Activated naive CD8-positive, alpha-beta T cell treated with anti-CD3 and anti-CD28 coated beads, Interleukin-2, amount 10 ng/mL, durations not matched to agents 7 days and 5 days (primary cell): ENCODE data around the gene CES5A. TPM values are rescaled to one million over a fixed set of nuclear protein-coding genes. Genes with fewer than 3 reads are reported as not detected.

Experiments used
- ATAC-seq: fragments of 150-1000 bp; cut with Tn5 transposase; one replicate; pipeline ENCODE4 v1.10.0; 2021; ENCODE audit warnings: low read depth, moderate library complexity
- POLR2A ChIA-PET: fragments of 350-600 bp; sonication (Branson Sonifier 250); formaldehyde crosslinking; loops from one replicate; lab custom pipeline; 2021; ENCODE audit warnings: antibody characterized with exemption; lab: Charles Lee
- DNase-seq: peaks from one replicate; pipeline ENCODE4 v3.0.0; 2021
- H3K27ac Mint-ChIP-seq: one replicate; pipeline ENCODE4 v1.8.0; 2022; ENCODE audit warnings: mild to moderate bottlenecking, mixed read lengths
- H3K27me3 Mint-ChIP-seq: one replicate; pipeline ENCODE4 v1.8.0; 2022; ENCODE audit warnings: mild to moderate bottlenecking, moderate library complexity, mixed read lengths
- H3K36me3 Mint-ChIP-seq: one replicate; pipeline ENCODE4 v1.8.0; 2021; ENCODE audit warnings: mild to moderate bottlenecking, mixed read lengths
- H3K4me1 Mint-ChIP-seq: one replicate; pipeline ENCODE4 v1.8.0; 2021; ENCODE audit warnings: mixed read lengths
- H3K4me3 Mint-ChIP-seq: one replicate; pipeline ENCODE4 v1.8.0; 2022; ENCODE audit warnings: mild to moderate bottlenecking, moderate library complexity, mixed read lengths
- H3K9me3 Mint-ChIP-seq: one replicate; pipeline ENCODE4 v1.8.0; 2021; ENCODE audit warnings: mixed read lengths
- total RNA-seq, 2 experiments: library from RNA; stranded (reverse); gene quantifications; one replicate each; pipeline ENCODE4 v1.2.3, GENCODE V29; 2021

The CES5A gene
- total RNA-seq, 2 experiments from 2014 or later: not detected

- Mint-ChIP-seq H3K4me1 (no peaks in the 10 kb centered on the region), H3K27ac (no peak overlapping the region), H3K4me3 (no peak overlapping the region), H3K9me3 (peaks cover 6% of the 10 kb centered on the region), H3K36me3 (no peaks in the 10 kb centered on the region), H3K27me3 (no peaks in the 10 kb centered on the region)
- POLR2A ChIA-PET: no interaction called here
- ATAC-seq: no peak
- DNase-seq: no peak
Observed at GRCh38 chr16:55901566-55902217, 26.5 kb upstream of the CES5A start.

- DNase-seq (no peak), ATAC-seq (no peak)
- peaks cover 6% of the 10 kb centered on the region for H3K9me3 Mint-ChIP-seq
- no peaks in the 10 kb centered on the region for H3K36me3 Mint-ChIP-seq
- no peaks in the 10 kb centered on the region for H3K4me1 Mint-ChIP-seq
- H3K27ac Mint-ChIP-seq: no peak overlapping the region
- no peak overlapping the region for H3K4me3 Mint-ChIP-seq
- H3K27me3 Mint-ChIP-seq: no peaks in the 10 kb centered on the region
- POLR2A ChIA-PET: no interaction called here
Observed at GRCh38 chr16:55900616-55901393, 25.6 kb upstream of the CES5A start.

GRCh38 chr16:55899857-55900256 is 24.7 kb upstream of the CES5A start:
- no peaks in the 10 kb centered on the region for H3K4me1 Mint-ChIP-seq
- no peak for DNase-seq
- H3K27me3 Mint-ChIP-seq: no peaks in the 10 kb centered on the region
- H3K36me3 Mint-ChIP-seq: no peaks in the 10 kb centered on the region
- H3K27ac Mint-ChIP-seq: no peak overlapping the region
- no peak for ATAC-seq
- POLR2A ChIA-PET: no interaction called here
- H3K9me3 Mint-ChIP-seq: peaks cover 6% of the 10 kb centered on the region
- no peak overlapping the region for H3K4me3 Mint-ChIP-seq

GRCh38 chr16:55898592-55898991 is 23.4 kb upstream of the CES5A start:
- POLR2A ChIA-PET: no interaction called here
- H3K27ac Mint-ChIP-seq: no peak overlapping the region
- no peaks in the 10 kb centered on the region for H3K4me1 Mint-ChIP-seq
- no peaks in the 10 kb centered on the region for H3K36me3 Mint-ChIP-seq
- no peaks in the 10 kb centered on the region for H3K27me3 Mint-ChIP-seq
- peaks cover 4% of the 10 kb centered on the region for H3K9me3 Mint-ChIP-seq
- H3K4me3 Mint-ChIP-seq: no peak overlapping the region
- DNase-seq (no peak), ATAC-seq (no peak)

- ATAC-seq (no peak), DNase-seq (no peak)
- POLR2A ChIA-PET: no interaction called here
- Mint-ChIP-seq H3K4me1 (no peaks in the 10 kb centered on the region), H3K27ac (no peak overlapping the region), H3K9me3 (peaks cover 10% of the 10 kb centered on the region), H3K36me3 (no peaks in the 10 kb centered on the region), H3K27me3 (peaks cover 2% of the 10 kb centered on the region), H3K4me3 (no peak overlapping the region)
Observed at GRCh38 chr16:55892821-55893220, 17.6 kb upstream of the CES5A start.

GRCh38 chr16:55889518-55889917 is 14.3 kb upstream of the CES5A start:
- POLR2A ChIA-PET: no interaction called here
- no peak for DNase-seq
- no peak for ATAC-seq
- H3K4me3 Mint-ChIP-seq: no peak overlapping the region
- no peaks in the 10 kb centered on the region for H3K36me3 Mint-ChIP-seq
- H3K4me1 Mint-ChIP-seq: no peaks in the 10 kb centered on the region
- peaks cover 10% of the 10 kb centered on the region for H3K9me3 Mint-ChIP-seq
- H3K27me3 Mint-ChIP-seq: peaks cover 2% of the 10 kb centered on the region
- no peak overlapping the region for H3K27ac Mint-ChIP-seq

GRCh38 chr16:55888546-55888945 is 13.4 kb upstream of the CES5A start:
- Mint-ChIP-seq H3K27me3 (peaks cover 2% of the 10 kb centered on the region), H3K4me1 (no peaks in the 10 kb centered on the region), H3K36me3 (no peaks in the 10 kb centered on the region), H3K9me3 (peaks cover 10% of the 10 kb centered on the region), H3K27ac (no peak overlapping the region), H3K4me3 (no peak overlapping the region)
- ATAC-seq: no peak
- POLR2A ChIA-PET: no interaction called here
- DNase-seq: no peak

GRCh38 chr16:55876854-55877253 is 1.7 kb upstream of the CES5A start:
- Mint-ChIP-seq H3K27ac (no peak overlapping the region), H3K9me3 (peaks cover 1% of the 10 kb centered on the region), H3K4me1 (no peaks in the 10 kb centered on the region), H3K27me3 (no peaks in the 10 kb centered on the region), H3K36me3 (no peaks in the 10 kb centered on the region), H3K4me3 (no peak overlapping the region)
- POLR2A ChIA-PET: no interaction called here
- DNase-seq (no peak), ATAC-seq (no peak)

GRCh38 chr16:55873122-55873521 is 2.1 kb downstream of the CES5A start:
- ATAC-seq (no peak), DNase-seq (no peak)
- POLR2A ChIA-PET: no interaction called here
- Mint-ChIP-seq H3K4me1 (no peaks in the 10 kb centered on the region), H3K36me3 (no peaks in the 10 kb centered on the region), H3K27ac (no peak overlapping the region), H3K27me3 (no peaks in the 10 kb centered on the region), H3K4me3 (no peak overlapping the region), H3K9me3 (no peaks in the 10 kb centered on the region)

- Mint-ChIP-seq H3K27me3 (no peaks in the 10 kb centered on the region), H3K4me1 (no peaks in the 10 kb centered on the region), H3K9me3 (no peaks in the 10 kb centered on the region), H3K27ac (no peak overlapping the region), H3K36me3 (no peaks in the 10 kb centered on the region), H3K4me3 (no peak overlapping the region)
- DNase-seq (no peak), ATAC-seq (no peak)
- POLR2A ChIA-PET: no interaction called here
Observed at GRCh38 chr16:55872130-55872529, 3.0 kb downstream of the CES5A start.

- no peaks in the 10 kb centered on the region for H3K36me3 Mint-ChIP-seq
- H3K4me1 Mint-ChIP-seq: no peaks in the 10 kb centered on the region
- no peaks in the 10 kb centered on the region for H3K9me3 Mint-ChIP-seq
- no peak for ATAC-seq
- DNase-seq: no peak
- POLR2A ChIA-PET: no interaction called here
- no peak overlapping the region for H3K27ac Mint-ChIP-seq
- H3K4me3 Mint-ChIP-seq: no peak overlapping the region
- no peaks in the 10 kb centered on the region for H3K27me3 Mint-ChIP-seq
Observed at GRCh38 chr16:55871411-55872038, 3.6 kb downstream of the CES5A start.

GRCh38 chr16:55868980-55869379 is 6.2 kb downstream of the CES5A start:
- H3K27ac Mint-ChIP-seq: no peak overlapping the region
- no peak for DNase-seq
- H3K9me3 Mint-ChIP-seq: no peaks in the 10 kb centered on the region
- no peaks in the 10 kb centered on the region for H3K27me3 Mint-ChIP-seq
- no peak for ATAC-seq
- POLR2A ChIA-PET: no interaction called here
- H3K4me3 Mint-ChIP-seq: no peak overlapping the region
- H3K36me3 Mint-ChIP-seq: no peaks in the 10 kb centered on the region
- H3K4me1 Mint-ChIP-seq: no peaks in the 10 kb centered on the region

GRCh38 chr16:55868137-55868536 is 7.0 kb downstream of the CES5A start:
- H3K27me3 Mint-ChIP-seq: no peaks in the 10 kb centered on the region
- H3K27ac Mint-ChIP-seq: no peak overlapping the region
- no peaks in the 10 kb centered on the region for H3K9me3 Mint-ChIP-seq
- POLR2A ChIA-PET: no interaction called here
- ATAC-seq (no peak), DNase-seq (no peak)
- H3K4me1 Mint-ChIP-seq: no peaks in the 10 kb centered on the region
- no peaks in the 10 kb centered on the region for H3K36me3 Mint-ChIP-seq
- H3K4me3 Mint-ChIP-seq: no peak overlapping the region

- H3K27me3 Mint-ChIP-seq: no peaks in the 10 kb centered on the region
- no peak overlapping the region for H3K4me3 Mint-ChIP-seq
- H3K9me3 Mint-ChIP-seq: no peaks in the 10 kb centered on the region
- POLR2A ChIA-PET: no interaction called here
- no peaks in the 10 kb centered on the region for H3K4me1 Mint-ChIP-seq
- H3K36me3 Mint-ChIP-seq: no peaks in the 10 kb centered on the region
- no peak for ATAC-seq
- DNase-seq: no peak
- H3K27ac Mint-ChIP-seq: no peak overlapping the region
Observed at GRCh38 chr16:55861288-55861687, 13.9 kb downstream of the CES5A start.
